NCI-H82 (cell line): ENCODE measurements around the gene CCDC183.
A peak's percentile ranks its signal among the peaks of the same experiment; 100 is the strongest.
"Not testable (repeated sequence)": the region's sequence is repeated elsewhere in the genome, so short reads cannot be mapped to it uniquely, and the experiment has no call there.

ENCODE experiments used
- DNase-seq: peaks from one replicate; lab custom pipeline; 2025; lab: John Stamatoyannopoulos, UW

The CCDC183 gene

GRCh38 chr9:136785565-136786355 is 10.4 kb upstream of the CCDC183 start:
- not testable (repeated sequence) for DNase-seq

GRCh38 chr9:136786451-136786850 is 9.7 kb upstream of the CCDC183 start:
- DNase-seq: no peak

GRCh38 chr9:136786983-136787382 is 9.2 kb upstream of the CCDC183 start:
- not testable (repeated sequence) for DNase-seq

GRCh38 chr9:136787690-136788400 is 8.3 kb upstream of the CCDC183 start:
- peak; percentile 92 for DNase-seq

GRCh38 chr9:136788644-136789522 is 7.3 kb upstream of the CCDC183 start:
- peak; percentile 78 for DNase-seq

GRCh38 chr9:136789523-136789937 is 6.6 kb upstream of the CCDC183 start:
- DNase-seq: peak; percentile 77

- DNase-seq: peak; percentile 100
These were observed 5.3 kb upstream of the CCDC183 start, which contains the start of gene TMEM141 for GRCh38 chr9:136790640-136791515. Gene TMEM141, plus strand, starts transcription at chr9:136791344. Its CDS starts 27 bp downstream, at chr9:136791371.

- peak; percentile 67 for DNase-seq
These were observed 4.4 kb upstream of the CCDC183 start for GRCh38 chr9:136791516-136792276.

GRCh38 chr9:136792321-136793085 is 3.6 kb upstream of the CCDC183 start:
- no peak for DNase-seq

- peak; percentile 69 for DNase-seq
These were observed 2.8 kb upstream of the CCDC183 start for GRCh38 chr9:136793086-136793946.

- DNase-seq: no peak
These were observed 1.7 kb upstream of the CCDC183 start for GRCh38 chr9:136794281-136794999.

GRCh38 chr9:136795000-136795348 is 1.2 kb upstream of the CCDC183 start:
- DNase-seq: no peak

GRCh38 chr9:136796775-136797347 is 723 bp downstream of the CCDC183 start:
- peak; percentile 43 for DNase-seq

- no peak for DNase-seq
These were observed 2.6 kb downstream of the CCDC183 start for GRCh38 chr9:136798708-136799078.

GRCh38 chr9:136799079-136799853 is 3.1 kb downstream of the CCDC183 start:
- no peak for DNase-seq

GRCh38 chr9:136799854-136800657 is 3.9 kb downstream of the CCDC183 start:
- peak; percentile 92 for DNase-seq
